Liver (tissue), 3 donors: ENCODE results near the gene ASB11.

Experiments
- CTCF ChIP-seq: fragments of 150-350 bp; IDR thresholded peaks from 2 replicates; pipeline ENCODE4 v1.5.1; 2017; ENCODE audit warnings: improper control_type of control experiment, low read depth, low read length; ENCODE audit not compliant: missing input control
- EGR1 ChIP-seq, 2 donors: IDR thresholded peaks; 2 replicates each; pipeline ENCODE4 v1.6.1; 2016 to 2018; ENCODE audit warnings: antibody characterized with exemption in 2 of 2, low read depth in 2 of 2
- FOXA1 ChIP-seq: IDR thresholded peaks from 2 replicates; pipeline ENCODE4 v1.6.1; 2016; ENCODE audit warnings: antibody characterized with exemption
- FOXA2 ChIP-seq: IDR thresholded peaks from 2 replicates; pipeline ENCODE4 v1.6.1; 2016; ENCODE audit warnings: antibody characterized with exemption
- GABPA ChIP-seq, 2 donors: IDR thresholded peaks in 1 of 2; conservative IDR thresholded peaks in 1 of 2; 2 replicates each; pipeline ENCODE4 v1.6.1; 2016; ENCODE audit warnings: antibody characterized with exemption in 2 of 2, mild to moderate bottlenecking in 1 of 2, moderate library complexity in 1 of 2
- MAX ChIP-seq: IDR thresholded peaks from 2 replicates; pipeline ENCODE4 v1.6.1; 2016; ENCODE audit warnings: antibody characterized with exemption
- RAD21 ChIP-seq, 2 donors: IDR thresholded peaks; 2 replicates each; pipeline ENCODE4 v1.6.1; 2016; ENCODE audit warnings: antibody characterized with exemption in 2 of 2, mild to moderate bottlenecking in 2 of 2
- RXRA ChIP-seq, 2 donors: IDR thresholded peaks; 2 replicates each; pipeline ENCODE4 v1.6.1; 2017 to 2018; ENCODE audit warnings: antibody characterized with exemption in 2 of 2, mild to moderate bottlenecking in 1 of 2
- SP1 ChIP-seq: IDR thresholded peaks from 2 replicates; pipeline ENCODE4 v1.6.1; 2018; ENCODE audit warnings: antibody characterized with exemption, mild to moderate bottlenecking
- TAF1 ChIP-seq: conservative IDR thresholded peaks from 2 replicates; pipeline ENCODE4 v1.6.1; 2016; ENCODE audit warnings: antibody characterized with exemption, mild to moderate bottlenecking
- YY1 ChIP-seq: IDR thresholded peaks from 2 replicates; pipeline ENCODE4 v1.6.1; 2016; ENCODE audit warnings: antibody characterized with exemption, mild to moderate bottlenecking
- TF ChIP-seq, protein P1 (sequence below): IDR thresholded peaks from 2 replicates; pipeline ENCODE4 v1.6.1; 2016; ENCODE audit warnings: antibody characterized with exemption, mild to moderate bottlenecking
- TF ChIP-seq, protein P2 (sequence below): IDR thresholded peaks from 2 replicates; pipeline ENCODE4 v1.6.1; 2016; ENCODE audit warnings: antibody characterized with exemption
- donor health status: healthy.
- donor health status: healthy.

GRCh38 chrX:15271757-15272156 lies 43.7 kb downstream of the ASB11 start:
- TF ChIP-seq CTCF (no peak), FOXA2 (peak; percentile 34), EGR1 (IDR thresholded peaks at IDR 0.05; ENCODE audit: low read depth in 2 of 2) (no peak), FOXA1 (no peak), RAD21 (IDR thresholded peaks at IDR 0.05) (no peak), YY1 (no peak), RXRA (IDR thresholded peaks at IDR 0.05) (peak in 1 of 2 donors; percentile 31), MAX (no peak), GABPA (IDR thresholded peaks at IDR 0.05 in 1 of 2, conservative IDR thresholded peaks at IDR 0.05 in 1 of 2) (no peak), SP1 (no peak), TAF1 (no peak)
- TF ChIP-seq, protein P1, sequence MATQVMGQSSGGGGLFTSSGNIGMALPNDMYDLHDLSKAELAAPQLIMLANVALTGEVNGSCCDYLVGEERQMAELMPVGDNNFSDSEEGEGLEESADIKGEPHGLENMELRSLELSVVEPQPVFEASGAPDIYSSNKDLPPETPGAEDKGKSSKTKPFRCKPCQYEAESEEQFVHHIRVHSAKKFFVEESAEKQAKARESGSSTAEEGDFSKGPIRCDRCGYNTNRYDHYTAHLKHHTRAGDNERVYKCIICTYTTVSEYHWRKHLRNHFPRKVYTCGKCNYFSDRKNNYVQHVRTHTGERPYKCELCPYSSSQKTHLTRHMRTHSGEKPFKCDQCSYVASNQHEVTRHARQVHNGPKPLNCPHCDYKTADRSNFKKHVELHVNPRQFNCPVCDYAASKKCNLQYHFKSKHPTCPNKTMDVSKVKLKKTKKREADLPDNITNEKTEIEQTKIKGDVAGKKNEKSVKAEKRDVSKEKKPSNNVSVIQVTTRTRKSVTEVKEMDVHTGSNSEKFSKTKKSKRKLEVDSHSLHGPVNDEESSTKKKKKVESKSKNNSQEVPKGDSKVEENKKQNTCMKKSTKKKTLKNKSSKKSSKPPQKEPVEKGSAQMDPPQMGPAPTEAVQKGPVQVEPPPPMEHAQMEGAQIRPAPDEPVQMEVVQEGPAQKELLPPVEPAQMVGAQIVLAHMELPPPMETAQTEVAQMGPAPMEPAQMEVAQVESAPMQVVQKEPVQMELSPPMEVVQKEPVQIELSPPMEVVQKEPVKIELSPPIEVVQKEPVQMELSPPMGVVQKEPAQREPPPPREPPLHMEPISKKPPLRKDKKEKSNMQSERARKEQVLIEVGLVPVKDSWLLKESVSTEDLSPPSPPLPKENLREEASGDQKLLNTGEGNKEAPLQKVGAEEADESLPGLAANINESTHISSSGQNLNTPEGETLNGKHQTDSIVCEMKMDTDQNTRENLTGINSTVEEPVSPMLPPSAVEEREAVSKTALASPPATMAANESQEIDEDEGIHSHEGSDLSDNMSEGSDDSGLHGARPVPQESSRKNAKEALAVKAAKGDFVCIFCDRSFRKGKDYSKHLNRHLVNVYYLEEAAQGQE = no peak
- TF ChIP-seq, protein P2, sequence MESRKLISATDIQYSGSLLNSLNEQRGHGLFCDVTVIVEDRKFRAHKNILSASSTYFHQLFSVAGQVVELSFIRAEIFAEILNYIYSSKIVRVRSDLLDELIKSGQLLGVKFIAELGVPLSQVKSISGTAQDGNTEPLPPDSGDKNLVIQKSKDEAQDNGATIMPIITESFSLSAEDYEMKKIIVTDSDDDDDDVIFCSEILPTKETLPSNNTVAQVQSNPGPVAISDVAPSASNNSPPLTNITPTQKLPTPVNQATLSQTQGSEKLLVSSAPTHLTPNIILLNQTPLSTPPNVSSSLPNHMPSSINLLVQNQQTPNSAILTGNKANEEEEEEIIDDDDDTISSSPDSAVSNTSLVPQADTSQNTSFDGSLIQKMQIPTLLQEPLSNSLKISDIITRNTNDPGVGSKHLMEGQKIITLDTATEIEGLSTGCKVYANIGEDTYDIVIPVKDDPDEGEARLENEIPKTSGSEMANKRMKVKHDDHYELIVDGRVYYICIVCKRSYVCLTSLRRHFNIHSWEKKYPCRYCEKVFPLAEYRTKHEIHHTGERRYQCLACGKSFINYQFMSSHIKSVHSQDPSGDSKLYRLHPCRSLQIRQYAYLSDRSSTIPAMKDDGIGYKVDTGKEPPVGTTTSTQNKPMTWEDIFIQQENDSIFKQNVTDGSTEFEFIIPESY = no peak
